Glutamatergic neuron (in vitro differentiated cells): ENCODE results near the gene ARID4B. TPM values are rescaled to one million over a fixed set of nuclear protein-coding genes. Genes with fewer than 3 reads are reported as not detected.

ENCODE experiments used
- DNase-seq: peaks from one replicate; pipeline ENCODE4 v3.0.0; 2022
- H3K27ac Mint-ChIP-seq: one replicate; pipeline ENCODE4 v1.8.0; 2020; ENCODE audit warnings: mild to moderate bottlenecking, mixed read lengths, inconsistent platforms; ENCODE audit not compliant: unreplicated experiment
- H3K27me3 Mint-ChIP-seq: one replicate; pipeline ENCODE4 v1.8.0; 2020; ENCODE audit warnings: mild to moderate bottlenecking, moderate library complexity, mixed read lengths, inconsistent platforms; ENCODE audit not compliant: unreplicated experiment
- H3K36me3 Mint-ChIP-seq: one replicate; pipeline ENCODE4 v1.8.0; 2020; ENCODE audit warnings: mild to moderate bottlenecking, mixed read lengths, inconsistent platforms; ENCODE audit not compliant: unreplicated experiment
- H3K4me1 Mint-ChIP-seq: one replicate; pipeline ENCODE4 v1.8.0; 2020; ENCODE audit warnings: mild to moderate bottlenecking, low read depth, mixed read lengths, inconsistent platforms; ENCODE audit not compliant: unreplicated experiment
- H3K4me3 Mint-ChIP-seq: one replicate; pipeline ENCODE4 v1.8.0; 2020; ENCODE audit warnings: mild to moderate bottlenecking, mixed read lengths, inconsistent platforms; ENCODE audit not compliant: unreplicated experiment
- H3K9me3 Mint-ChIP-seq: one replicate; pipeline ENCODE4 v1.8.0; 2020; ENCODE audit warnings: mild to moderate bottlenecking, moderate library complexity, mixed read lengths, inconsistent platforms; ENCODE audit not compliant: unreplicated experiment
- total RNA-seq: library from RNA; stranded (reverse); fragmentation: NEBNext Ultra II Directional; extraction: Animal tissue kit (Norgen Biotek cat#: 25700); gene quantifications from one replicate; pipeline ENCODE4 v1.2.1, GENCODE V29; 2021; ENCODE audit not compliant: unreplicated experiment
- TF ChIP-seq, protein P1 (sequence below): fragments of 200-600 bp; sonication (generic); IDR thresholded peaks from one replicate; pipeline ENCODE4 v1.5.0; 2021; ENCODE audit not compliant: partially characterized antibody, unreplicated experiment

ARID4B gene
- total RNA-seq, 1 donor from 2014 or later: 65.9 TPM

DNA sequence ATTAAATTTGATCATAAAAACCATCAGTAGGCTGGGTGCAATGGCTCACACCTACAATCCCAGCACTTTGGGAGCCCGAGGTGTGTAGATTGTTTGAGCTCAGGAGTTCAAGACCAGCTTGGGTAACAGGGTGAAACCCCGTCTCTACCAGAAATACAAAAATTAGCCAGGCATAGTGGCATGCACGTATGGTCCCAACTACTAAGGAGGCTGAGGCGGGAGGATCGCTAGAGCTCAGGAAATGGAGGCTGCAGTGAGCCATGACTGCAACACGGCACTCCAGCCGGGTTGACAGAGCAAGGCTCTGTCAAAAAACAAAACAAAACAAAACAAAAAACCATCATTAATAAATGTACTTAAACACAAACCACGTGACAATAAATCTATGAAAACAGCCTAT, 61.0 kb downstream of the ARID4B start:
- H3K27me3 Mint-ChIP-seq: no peaks in the 10 kb centered on the region
- no peak overlapping the region for H3K4me3 Mint-ChIP-seq
- H3K4me1 Mint-ChIP-seq: peaks cover 10% of the 10 kb centered on the region
- H3K9me3 Mint-ChIP-seq: no peaks in the 10 kb centered on the region
- no peak for DNase-seq
- H3K27ac Mint-ChIP-seq: no peak overlapping the region
- TF ChIP-seq, protein P1, sequence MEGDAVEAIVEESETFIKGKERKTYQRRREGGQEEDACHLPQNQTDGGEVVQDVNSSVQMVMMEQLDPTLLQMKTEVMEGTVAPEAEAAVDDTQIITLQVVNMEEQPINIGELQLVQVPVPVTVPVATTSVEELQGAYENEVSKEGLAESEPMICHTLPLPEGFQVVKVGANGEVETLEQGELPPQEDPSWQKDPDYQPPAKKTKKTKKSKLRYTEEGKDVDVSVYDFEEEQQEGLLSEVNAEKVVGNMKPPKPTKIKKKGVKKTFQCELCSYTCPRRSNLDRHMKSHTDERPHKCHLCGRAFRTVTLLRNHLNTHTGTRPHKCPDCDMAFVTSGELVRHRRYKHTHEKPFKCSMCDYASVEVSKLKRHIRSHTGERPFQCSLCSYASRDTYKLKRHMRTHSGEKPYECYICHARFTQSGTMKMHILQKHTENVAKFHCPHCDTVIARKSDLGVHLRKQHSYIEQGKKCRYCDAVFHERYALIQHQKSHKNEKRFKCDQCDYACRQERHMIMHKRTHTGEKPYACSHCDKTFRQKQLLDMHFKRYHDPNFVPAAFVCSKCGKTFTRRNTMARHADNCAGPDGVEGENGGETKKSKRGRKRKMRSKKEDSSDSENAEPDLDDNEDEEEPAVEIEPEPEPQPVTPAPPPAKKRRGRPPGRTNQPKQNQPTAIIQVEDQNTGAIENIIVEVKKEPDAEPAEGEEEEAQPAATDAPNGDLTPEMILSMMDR: no peak
- no peaks in the 10 kb centered on the region for H3K36me3 Mint-ChIP-seq

DNA sequence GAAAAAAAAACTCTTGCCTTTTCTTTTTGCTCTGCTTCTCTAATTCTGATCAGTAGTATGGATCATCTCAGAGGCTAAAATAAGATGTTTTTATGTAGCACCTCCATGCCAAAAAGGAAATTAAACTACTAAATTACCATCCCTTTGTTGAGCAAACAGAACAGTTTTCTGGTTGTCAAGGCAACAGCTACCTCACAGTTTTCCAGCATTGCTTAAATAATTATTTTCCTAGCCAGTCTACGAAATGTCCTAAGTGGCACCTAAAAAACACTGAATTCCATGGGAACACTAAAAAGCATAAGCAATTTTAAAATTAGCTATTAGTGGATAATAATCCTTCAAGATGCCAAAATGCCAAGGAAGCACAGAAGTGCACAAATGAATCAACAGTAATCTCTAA, 61.7 kb downstream of the ARID4B start:
- no peaks in the 10 kb centered on the region for H3K36me3 Mint-ChIP-seq
- H3K27me3 Mint-ChIP-seq: peaks cover 2% of the 10 kb centered on the region
- H3K9me3 Mint-ChIP-seq: no peaks in the 10 kb centered on the region
- DNase-seq: no peak
- H3K4me3 Mint-ChIP-seq: no peak overlapping the region
- H3K27ac Mint-ChIP-seq: no peak overlapping the region
- TF ChIP-seq, protein P1: no peak
- peaks cover 10% of the 10 kb centered on the region for H3K4me1 Mint-ChIP-seq

DNA sequence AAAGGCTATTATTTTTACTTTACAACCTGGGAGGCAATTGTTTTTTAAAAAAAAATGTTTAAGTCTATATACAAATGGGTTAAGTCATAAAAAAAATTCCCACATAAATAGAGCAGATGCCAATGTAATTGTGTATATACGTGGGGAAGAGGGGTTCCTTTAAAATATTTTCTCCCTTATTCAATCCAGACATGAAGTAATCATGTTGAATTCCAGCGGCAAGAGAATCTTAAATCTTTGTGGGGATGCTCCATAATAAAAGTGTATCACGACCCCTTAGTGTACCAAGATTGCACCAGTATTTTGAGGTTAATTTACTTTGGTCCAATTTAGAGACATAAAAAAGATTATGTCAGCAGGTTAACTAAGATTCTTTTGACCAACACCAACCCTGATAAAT, 62.1 kb downstream of the ARID4B start:
- H3K27ac Mint-ChIP-seq: no peak overlapping the region

DNA sequence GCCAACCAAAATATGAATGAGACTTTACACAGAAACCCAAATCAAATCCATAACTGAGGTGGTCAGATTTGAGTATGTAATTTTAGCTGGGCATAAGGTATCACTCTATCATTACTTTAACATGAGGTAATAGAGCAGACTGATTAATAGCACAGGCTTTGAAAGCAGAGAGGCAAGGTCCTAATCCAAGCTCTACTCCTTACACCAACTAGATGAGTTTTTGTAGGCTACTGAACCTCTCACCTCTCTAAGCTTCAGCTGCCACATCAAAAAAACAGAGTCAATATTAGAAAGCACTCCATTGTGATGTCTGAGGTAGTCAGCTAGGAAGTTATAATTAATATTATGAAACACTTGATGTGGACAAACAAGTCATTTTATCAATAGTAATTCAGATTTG, 63.7 kb downstream of the ARID4B start:
- H3K9me3 Mint-ChIP-seq: no peaks in the 10 kb centered on the region
- H3K4me1 Mint-ChIP-seq: peaks cover 5% of the 10 kb centered on the region
- no peak overlapping the region for H3K27ac Mint-ChIP-seq
- H3K36me3 Mint-ChIP-seq: no peaks in the 10 kb centered on the region
- H3K27me3 Mint-ChIP-seq: peaks cover 2% of the 10 kb centered on the region
- no peak overlapping the region for H3K4me3 Mint-ChIP-seq
- no peak for DNase-seq
- TF ChIP-seq, protein P1: no peak

More for the DNA sequence above, 62.1 kb downstream of the ARID4B start:
- no peak overlapping the region for H3K4me3 Mint-ChIP-seq
- H3K27me3 Mint-ChIP-seq: peaks cover 2% of the 10 kb centered on the region
- no peaks in the 10 kb centered on the region for H3K36me3 Mint-ChIP-seq
- no peaks in the 10 kb centered on the region for H3K9me3 Mint-ChIP-seq
- no peak for DNase-seq
- peaks cover 10% of the 10 kb centered on the region for H3K4me1 Mint-ChIP-seq
- TF ChIP-seq, protein P1: no peak

DNA sequence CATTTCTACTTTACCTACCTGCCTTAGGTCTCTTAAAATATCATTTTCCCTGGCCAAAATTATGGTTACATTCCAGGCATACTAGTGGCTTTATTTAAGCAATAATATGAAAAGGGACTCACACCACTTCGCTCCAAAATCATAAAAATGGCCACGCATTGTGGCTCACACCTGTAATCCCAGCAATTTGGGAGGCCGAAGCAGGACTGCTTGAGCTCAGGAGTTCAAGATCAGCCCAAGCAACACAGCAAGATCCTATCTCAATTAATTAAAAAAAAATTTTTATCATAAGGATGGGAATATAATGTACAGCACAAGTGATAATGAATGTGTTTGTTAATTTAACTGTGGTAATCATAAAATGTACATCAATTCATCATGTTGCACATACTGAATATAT, 65.4 kb downstream of the ARID4B start:
- H3K27ac Mint-ChIP-seq: no peak overlapping the region
- DNase-seq: no peak
- peaks cover 2% of the 10 kb centered on the region for H3K27me3 Mint-ChIP-seq
- TF ChIP-seq, protein P1: no peak
- H3K4me3 Mint-ChIP-seq: no peak overlapping the region
- no peaks in the 10 kb centered on the region for H3K9me3 Mint-ChIP-seq
- H3K4me1 Mint-ChIP-seq: peaks cover 5% of the 10 kb centered on the region
- no peaks in the 10 kb centered on the region for H3K36me3 Mint-ChIP-seq
